HG03439 (cell line): ENCODE results near the gene USH1G.

Experiments
- ATAC-seq: cut with Tn5 transposase; IDR thresholded peaks from one replicate; pipeline ENCODE4 v1.9.1; 2021; ENCODE audit warnings: mild to moderate bottlenecking, moderate library complexity; ENCODE audit not compliant: unreplicated experiment

USH1G gene

GRCh38 chr17:74954665-74955421 lies 31.8 kb upstream of the USH1G start:
- ATAC-seq: no peak

GRCh38 chr17:74954115-74954514 lies 31.1 kb upstream of the USH1G start:
- ATAC-seq: no peak

- ATAC-seq: no peak
Observed at GRCh38 chr17:74953134-74953687, 30.2 kb upstream of the USH1G start.

GRCh38 chr17:74952431-74953133 lies 29.5 kb upstream of the USH1G start:
- no peak for ATAC-seq

GRCh38 chr17:74951680-74952421 lies 28.8 kb upstream of the USH1G start:
- no peak for ATAC-seq

- no peak for ATAC-seq
Observed at GRCh38 chr17:74951065-74951464, 28.0 kb upstream of the USH1G start.

GRCh38 chr17:74950207-74950606 lies 27.2 kb upstream of the USH1G start:
- ATAC-seq: no peak

GRCh38 chr17:74949455-74950115 lies 26.5 kb upstream of the USH1G start:
- ATAC-seq: no peak

- ATAC-seq: no peak
Observed at GRCh38 chr17:74947041-74947754, 24.1 kb upstream of the USH1G start.

GRCh38 chr17:74946641-74947040 lies 23.6 kb upstream of the USH1G start:
- no peak for ATAC-seq

- ATAC-seq: no peak
Observed at GRCh38 chr17:74945543-74945942, 22.5 kb upstream of the USH1G start.

GRCh38 chr17:74943808-74944522 lies 20.9 kb upstream of the USH1G start:
- ATAC-seq: no peak

GRCh38 chr17:74941128-74941725 lies 18.2 kb upstream of the USH1G start:
- no peak for ATAC-seq

GRCh38 chr17:74939534-74939933 lies 16.5 kb upstream of the USH1G start:
- no peak for ATAC-seq

GRCh38 chr17:74938194-74938950 lies 15.3 kb upstream of the USH1G start:
- ATAC-seq: no peak

GRCh38 chr17:74937064-74938051 lies 14.3 kb upstream of the USH1G start:
- ATAC-seq: no peak

GRCh38 chr17:74936470-74936799 lies 13.4 kb upstream of the USH1G start:
- ATAC-seq: no peak
